Brain microvascular endothelial cell (primary cell): ENCODE results near the gene SERPINB5.

Source experiments
- DNase-seq: peaks from one replicate; pipeline ENCODE4 v3.0.0-alpha.2; 2020
- H3K27ac ChIP-seq: fragments of 250-450 bp; sonication (Bioruptor Pico); 2 replicates; pipeline ENCODE4 v1.5.1; 2020; ENCODE audit warnings: mild to moderate bottlenecking, moderate library complexity
- H3K27me3 ChIP-seq: fragments of 250-450 bp; sonication (Bioruptor Pico); replicated peaks from 2 replicates; pipeline ENCODE4 v1.5.1; 2020; ENCODE audit warnings: mild to moderate bottlenecking
- H3K36me3 ChIP-seq: fragments of 250-450 bp; sonication (Bioruptor Pico); replicated peaks from 2 replicates; pipeline ENCODE4 v1.5.1; 2020; ENCODE audit warnings: mild to moderate bottlenecking
- H3K4me3 ChIP-seq: 2 replicates; pipeline ENCODE4 v1.5.1; 2011; ENCODE audit warnings: low read depth, mild to moderate bottlenecking, control low read depth, low read length, moderate library complexity
- CTCF ChIP-seq: IDR thresholded peaks from 2 replicates; pipeline ENCODE4 v1.5.1; 2011; ENCODE audit warnings: low read depth, mild to moderate bottlenecking, moderate library complexity, low read length, control low read depth, inconsistent platforms; ENCODE audit errors: missing control alignments
- in situ Hi-C: cut with HindIII; loops from 2 replicates; pipeline ENCODE4 v1.10.0; 2017; ENCODE audit warnings: low sequenced_read_pairs, low pct_ligation_motif_present

Gene SERPINB5

GRCh38 chr18:63514888-63515678 lies 38.3 kb downstream of the SERPINB5 start:
- Histone ChIP-seq H3K27ac (no peak overlapping the region), H3K27me3 (no peaks in the 10 kb centered on the region), H3K36me3 (no peaks in the 10 kb centered on the region), H3K4me3 (no peak overlapping the region)
- peak; percentile 51 for TF ChIP-seq CTCF
- DNase-seq = no peak
- in situ Hi-C loops = no loop called here

- H3K4me3 ChIP-seq = no peak overlapping the region
- no peaks in the 10 kb centered on the region for H3K36me3 ChIP-seq
- no peaks in the 10 kb centered on the region for H3K27me3 ChIP-seq
- DNase-seq = no peak
- no peak for TF ChIP-seq CTCF
- H3K27ac ChIP-seq = no peak overlapping the region
- in situ Hi-C loops = no loop called here
Observed at GRCh38 chr18:63515801-63516200, 39.0 kb downstream of the SERPINB5 start.

- no peak overlapping the region for H3K4me3 ChIP-seq
- H3K27ac ChIP-seq = no peak overlapping the region
- peak; percentile 65 for DNase-seq
- TF ChIP-seq CTCF = peak; percentile 67
- no peaks in the 10 kb centered on the region for H3K36me3 ChIP-seq
- in situ Hi-C loops = no loop called here
- no peaks in the 10 kb centered on the region for H3K27me3 ChIP-seq
Observed at GRCh38 chr18:63518178-63519012, 41.6 kb downstream of the SERPINB5 start.

- in situ Hi-C loops = no loop called here
- TF ChIP-seq CTCF = no peak
- Histone ChIP-seq H3K36me3 (no peaks in the 10 kb centered on the region), H3K4me3 (no peak overlapping the region), H3K27ac (no peak overlapping the region), H3K27me3 (no peaks in the 10 kb centered on the region)
- DNase-seq = no peak
Observed at GRCh38 chr18:63520053-63520685, 43.4 kb downstream of the SERPINB5 start.

GRCh38 chr18:63523660-63524059 lies 46.9 kb downstream of the SERPINB5 start:
- no peak for DNase-seq
- TF ChIP-seq CTCF = peak; percentile 12
- Histone ChIP-seq H3K27ac (no peak overlapping the region), H3K36me3 (no peaks in the 10 kb centered on the region), H3K4me3 (no peak overlapping the region), H3K27me3 (no peaks in the 10 kb centered on the region)
- in situ Hi-C loops = no loop called here
